HUES64 (cell line): Measurements from ENCODE around the gene GDI2.
"Not testable (repeated sequence)": the region's sequence is repeated elsewhere in the genome, so short reads cannot be mapped to it uniquely, and the experiment has no call there.

Experiments used
- H3K27ac ChIP-seq: 2 replicates; pipeline ENCODE4 v1.7.0; 2013; ENCODE audit warnings: low read depth, low read length, inconsistent platforms
- H3K27me3 ChIP-seq: 2 replicates; pipeline ENCODE4 v1.6.1; 2013; ENCODE audit warnings: mild to moderate bottlenecking, low read length; ENCODE audit not compliant: insufficient read depth
- H3K36me3 ChIP-seq: 2 replicates; pipeline ENCODE4 v1.6.1; 2013; ENCODE audit warnings: mild to moderate bottlenecking, low read length; ENCODE audit not compliant: insufficient read depth
- H3K4me1 ChIP-seq: 2 replicates; pipeline ENCODE4 v1.6.1; 2013; ENCODE audit warnings: mild to moderate bottlenecking, low read length, moderate library complexity; ENCODE audit not compliant: insufficient read depth
- H3K4me3 ChIP-seq: 2 replicates; pipeline ENCODE4 v1.5.1; 2013; ENCODE audit warnings: mild to moderate bottlenecking, low read length, moderate library complexity
- H3K9ac ChIP-seq: 2 replicates; pipeline ENCODE4 v1.6.1; 2013; ENCODE audit warnings: mild to moderate bottlenecking, low read depth, low read length
- H3K9me3 ChIP-seq: 2 replicates; pipeline ENCODE4 v1.6.1; 2013; ENCODE audit warnings: low read depth, low read length; ENCODE audit not compliant: insufficient read depth
- WGBS: fragments of 150-250, 120-280 bp; methylation state at CpG from one replicate; pipeline ENCODE4 v1.1.7; 2013; ENCODE audit warnings: missing lambda C conversion rate; 5-methylcytosine and 5-hydroxymethylcytosine counted together

The GDI2 gene

GRCh38 chr10:5826511-5826910 lies 13.3 kb upstream of the GDI2 start:
- WGBS = 95% methylated on average over 5 of the region's 6 CpGs
- H3K27ac ChIP-seq = not testable (repeated sequence)

GRCh38 chr10:5818894-5819293 lies 5.7 kb upstream of the GDI2 start:
- Histone ChIP-seq H3K36me3 (no peaks in the 10 kb centered on the region), H3K27ac (no peak overlapping the region)

More at GRCh38 chr10:5826511-5826910, 13.3 kb upstream of the GDI2 start:
- not testable (repeated sequence) for H3K4me1 ChIP-seq, H3K9ac ChIP-seq, H3K9me3 ChIP-seq, H3K36me3 ChIP-seq, H3K27me3 ChIP-seq, H3K4me3 ChIP-seq

GRCh38 chr10:5818048-5818331 lies 4.8 kb upstream of the GDI2 start:
- H3K27ac ChIP-seq = no peak overlapping the region
- WGBS = 100% methylated on average over 1 of the region's 2 CpGs
- H3K4me1 ChIP-seq = peaks cover 8% of the 10 kb centered on the region

More at GRCh38 chr10:5818894-5819293, 5.7 kb upstream of the GDI2 start:
- Histone ChIP-seq H3K9me3 (no peaks in the 10 kb centered on the region), H3K4me3 (no peak overlapping the region), H3K9ac (no peak overlapping the region), H3K27me3 (no peaks in the 10 kb centered on the region), H3K4me1 (peaks cover 8% of the 10 kb centered on the region)
- 94% methylated on average over 6 of the region's 6 CpGs for WGBS

GRCh38 chr10:5817322-5818047 lies 4.3 kb upstream of the GDI2 start:
- WGBS = 96% methylated on average over 4 of the region's 4 CpGs
- H3K4me3 ChIP-seq = no peak overlapping the region
- H3K4me1 ChIP-seq = peaks cover 8% of the 10 kb centered on the region
- no peaks in the 10 kb centered on the region for H3K27me3 ChIP-seq
- H3K9ac ChIP-seq = no peak overlapping the region
- H3K9me3 ChIP-seq = no peaks in the 10 kb centered on the region
- H3K36me3 ChIP-seq = no peaks in the 10 kb centered on the region
- H3K27ac ChIP-seq = no peak overlapping the region

More at GRCh38 chr10:5818048-5818331, 4.8 kb upstream of the GDI2 start:
- Histone ChIP-seq H3K4me3 (no peak overlapping the region), H3K9me3 (no peaks in the 10 kb centered on the region), H3K36me3 (no peaks in the 10 kb centered on the region), H3K9ac (no peak overlapping the region), H3K27me3 (no peaks in the 10 kb centered on the region)

- H3K36me3 ChIP-seq = no peaks in the 10 kb centered on the region
- no peak overlapping the region for H3K4me3 ChIP-seq
- no peak overlapping the region for H3K9ac ChIP-seq
- H3K27ac ChIP-seq = no peak overlapping the region
- no peaks in the 10 kb centered on the region for H3K9me3 ChIP-seq
- H3K27me3 ChIP-seq = no peaks in the 10 kb centered on the region
- H3K4me1 ChIP-seq = peaks cover 9% of the 10 kb centered on the region
These were observed 2.9 kb upstream of the GDI2 start for GRCh38 chr10:5816170-5816569.

GRCh38 chr10:5814110-5815107 lies 1.2 kb upstream of the GDI2 start:
- Histone ChIP-seq H3K9ac (peak overlapping the region; percentile 99), H3K27me3 (no peaks in the 10 kb centered on the region), H3K4me1 (peaks cover 26% of the 10 kb centered on the region), H3K36me3 (peaks cover 3% of the 10 kb centered on the region), H3K4me3 (peak overlapping the region; percentile 97), H3K27ac (peak overlapping the region; percentile 96), H3K9me3 (no peaks in the 10 kb centered on the region)
- WGBS = 26% methylated on average over 10 of the region's 12 CpGs

GRCh38 chr10:5813091-5813340 lies 218 bp downstream of the GDI2 start:
- H3K4me1 ChIP-seq = peaks cover 26% of the 10 kb centered on the region
- H3K36me3 ChIP-seq = peaks cover 12% of the 10 kb centered on the region
- peak overlapping the region; percentile 97 for H3K4me3 ChIP-seq
- no peaks in the 10 kb centered on the region for H3K9me3 ChIP-seq
- H3K9ac ChIP-seq = peak overlapping the region; percentile 99
- under 1% methylated on average over 29 of the region's 29 CpGs for WGBS
- H3K27me3 ChIP-seq = no peaks in the 10 kb centered on the region
- H3K27ac ChIP-seq = peak overlapping the region; percentile 96

- Histone ChIP-seq H3K9ac (peak overlapping the region; percentile 99), H3K9me3 (no peaks in the 10 kb centered on the region), H3K27ac (peak overlapping the region; percentile 96), H3K4me1 (peaks cover 26% of the 10 kb centered on the region), H3K36me3 (peaks cover 17% of the 10 kb centered on the region), H3K27me3 (no peaks in the 10 kb centered on the region), H3K4me3 (peak overlapping the region; percentile 97)
- under 1% methylated on average over 49 of the region's 49 CpGs for WGBS
These were observed 747 bp downstream of the GDI2 start for GRCh38 chr10:5812283-5813090.

GRCh38 chr10:5811387-5811821 lies 1.8 kb downstream of the GDI2 start:
- H3K4me1 ChIP-seq = peaks cover 26% of the 10 kb centered on the region
- H3K27me3 ChIP-seq = no peaks in the 10 kb centered on the region
- 13% methylated on average over 6 of the region's 6 CpGs for whole genome bisulfite sequencing
- no peaks in the 10 kb centered on the region for H3K9me3 ChIP-seq
- H3K36me3 ChIP-seq = peaks cover 18% of the 10 kb centered on the region
- peak overlapping the region; percentile 99 for H3K9ac ChIP-seq
- peak overlapping the region; percentile 97 for H3K4me3 ChIP-seq
- H3K27ac ChIP-seq = no peak overlapping the region

- H3K36me3 ChIP-seq = peaks cover 28% of the 10 kb centered on the region
- H3K27ac ChIP-seq = no peak overlapping the region
- peaks cover 26% of the 10 kb centered on the region for H3K4me1 ChIP-seq
- peak overlapping the region; percentile 97 for H3K4me3 ChIP-seq
- WGBS = 82% methylated on average over 1 of the region's 2 CpGs
- peak overlapping the region; percentile 99; the same call in 1 of the 2 replicates for H3K9ac ChIP-seq
- H3K9me3 ChIP-seq = no peaks in the 10 kb centered on the region
- no peaks in the 10 kb centered on the region for H3K27me3 ChIP-seq
These were observed 3.0 kb downstream of the GDI2 start for GRCh38 chr10:5810225-5810624.
